Osteoblast (primary cell): Measurements from ENCODE around the gene ST6GALNAC3. TPM values are rescaled to one million over a fixed set of nuclear protein-coding genes. Genes with fewer than 3 reads are reported as not detected.

Experiments
- DNase-seq: peaks from one replicate; pipeline ENCODE4 v3.0.0; 2011; ENCODE audit warnings: low spot score, mixed read lengths; ENCODE audit not compliant: insufficient read length; ENCODE audit errors: missing footprints
- H2AFZ ChIP-seq: 2 replicates; pipeline ENCODE4 v1.6.0; 2011; ENCODE audit warnings: mild to moderate bottlenecking, low read length
- H3K27ac ChIP-seq: 2 replicates; pipeline ENCODE4 v1.5.1; 2011; ENCODE audit warnings: mild to moderate bottlenecking, low read depth, low read length, moderate library complexity
- H3K27me3 ChIP-seq: 2 replicates; pipeline ENCODE4 v1.6.0; 2012; ENCODE audit warnings: mild to moderate bottlenecking, control low read depth, inconsistent platforms, low read length, moderate library complexity; ENCODE audit not compliant: insufficient read depth
- H3K36me3 ChIP-seq: 2 replicates; pipeline ENCODE4 v1.5.1; 2011; ENCODE audit warnings: mild to moderate bottlenecking, low read length, control low read depth, moderate library complexity; ENCODE audit not compliant: insufficient read depth
- H3K4me1 ChIP-seq: 2 replicates; pipeline ENCODE4 v1.5.1; 2011; ENCODE audit warnings: mild to moderate bottlenecking, low read length, control low read depth, moderate library complexity; ENCODE audit not compliant: insufficient read depth
- H3K4me2 ChIP-seq: 2 replicates; pipeline ENCODE4 v1.6.0; 2011; ENCODE audit warnings: mild to moderate bottlenecking, low read length; ENCODE audit not compliant: insufficient read depth
- H3K4me3 ChIP-seq: fragments of 200-600 bp; sonication (generic); 3 replicates; pipeline ENCODE4 v1.5.1; 2012; ENCODE audit warnings: mild to moderate bottlenecking, low read length, inconsistent platforms; ENCODE audit not compliant: insufficient read depth
- H3K79me2 ChIP-seq: 2 replicates; pipeline ENCODE4 v1.6.0; 2012; ENCODE audit warnings: mild to moderate bottlenecking, low read length, control low read depth, inconsistent platforms; ENCODE audit not compliant: insufficient read depth
- H3K9me3 ChIP-seq: 2 replicates; pipeline ENCODE4 v1.5.1; 2011; ENCODE audit warnings: low read depth, low read length, control low read depth
- H4K20me1 ChIP-seq: 2 replicates; pipeline ENCODE4 v1.6.0; 2012; ENCODE audit warnings: mild to moderate bottlenecking, low read length, control low read depth; ENCODE audit not compliant: insufficient read depth
- CTCF ChIP-seq: IDR thresholded peaks from 2 replicates; pipeline ENCODE4 v1.5.1; 2011; ENCODE audit warnings: mild to moderate bottlenecking, low read depth, low read length, moderate library complexity; ENCODE audit errors: extremely low read depth
- total RNA-seq: library from RNA; depleted of rRNA; stranded (reverse); fragments of >200 nt; gene quantifications from 2 replicates; pipeline ENCODE4 v1.2.3, GENCODE V29; 2012

The ST6GALNAC3 gene
- under 0.01 TPM in 1 of 2 replicates, not detected in the other for total RNA-seq

- H4K20me1 ChIP-seq = no peaks in the 10 kb centered on the region
- H3K4me2 ChIP-seq = peak within 1 kb of the TSS; percentile 87
- H3K9me3 ChIP-seq = no peaks in the 10 kb centered on the region
- H3K27me3 ChIP-seq = no peaks in the 10 kb centered on the region
- peaks cover 6% of the 10 kb centered on the region for H3K4me1 ChIP-seq
- peak; percentile 89 for DNase-seq
- TF ChIP-seq CTCF = no peak
- peak within 1 kb of the TSS; percentile 70 for H3K4me3 ChIP-seq
- no peaks in the 10 kb centered on the region for H3K79me2 ChIP-seq
- peak within 1 kb of the TSS; percentile 88 for H2AFZ ChIP-seq
- no peaks in the 10 kb centered on the region for H3K36me3 ChIP-seq
- H3K27ac ChIP-seq = no peak within 1 kb of the TSS
These were observed at the start of gene ST6GALNAC3 for GRCh38 chr1:76074321-76075187. ST6GALNAC3 (plus strand) TSS chr1:76074746.

- H2AFZ ChIP-seq = no peak overlapping the region
- no peaks in the 10 kb centered on the region for H3K27me3 ChIP-seq
- no peaks in the 10 kb centered on the region for H4K20me1 ChIP-seq
- no peaks in the 10 kb centered on the region for H3K79me2 ChIP-seq
- no peaks in the 10 kb centered on the region for H3K36me3 ChIP-seq
- H3K9me3 ChIP-seq = no peaks in the 10 kb centered on the region
- no peak overlapping the region for H3K4me2 ChIP-seq
- no peak overlapping the region for H3K4me3 ChIP-seq
- no peaks in the 10 kb centered on the region for H3K4me1 ChIP-seq
- no peak for DNase-seq
- no peak for TF ChIP-seq CTCF
- no peak overlapping the region for H3K27ac ChIP-seq
These were observed 47.2 kb upstream of the ST6GALNAC3 start for GRCh38 chr1:76027341-76027740.

- H2AFZ ChIP-seq = no peak overlapping the region
- H3K4me2 ChIP-seq = no peak overlapping the region
- no peaks in the 10 kb centered on the region for H3K27me3 ChIP-seq
- DNase-seq = no peak
- no peaks in the 10 kb centered on the region for H3K79me2 ChIP-seq
- H3K27ac ChIP-seq = no peak overlapping the region
- H4K20me1 ChIP-seq = no peaks in the 10 kb centered on the region
- H3K4me1 ChIP-seq = no peaks in the 10 kb centered on the region
- no peaks in the 10 kb centered on the region for H3K9me3 ChIP-seq
- H3K36me3 ChIP-seq = no peaks in the 10 kb centered on the region
- no peak for TF ChIP-seq CTCF
- H3K4me3 ChIP-seq = no peak overlapping the region
These were observed 45.2 kb upstream of the ST6GALNAC3 start for GRCh38 chr1:76029331-76029730.

- Histone ChIP-seq H2AFZ (no peak overlapping the region), H4K20me1 (no peaks in the 10 kb centered on the region), H3K27me3 (no peaks in the 10 kb centered on the region), H3K36me3 (no peaks in the 10 kb centered on the region), H3K4me2 (no peak overlapping the region), H3K4me3 (no peak overlapping the region), H3K4me1 (no peaks in the 10 kb centered on the region), H3K9me3 (no peaks in the 10 kb centered on the region), H3K27ac (no peak overlapping the region), H3K79me2 (no peaks in the 10 kb centered on the region)
- no peak for TF ChIP-seq CTCF
- no peak for DNase-seq
These were observed 43.0 kb upstream of the ST6GALNAC3 start for GRCh38 chr1:76031496-76031895.
